Brain microvascular endothelial cell (primary cell): ENCODE results near the gene PYROXD2.

Experiments used
- DNase-seq: peaks from one replicate; pipeline ENCODE4 v3.0.0-alpha.2; 2020
- H3K27ac ChIP-seq: fragments of 250-450 bp; sonication (Bioruptor Pico); 2 replicates; pipeline ENCODE4 v1.5.1; 2020; ENCODE audit warnings: mild to moderate bottlenecking, moderate library complexity
- H3K27me3 ChIP-seq: fragments of 250-450 bp; sonication (Bioruptor Pico); replicated peaks from 2 replicates; pipeline ENCODE4 v1.5.1; 2020; ENCODE audit warnings: mild to moderate bottlenecking
- H3K36me3 ChIP-seq: fragments of 250-450 bp; sonication (Bioruptor Pico); replicated peaks from 2 replicates; pipeline ENCODE4 v1.5.1; 2020; ENCODE audit warnings: mild to moderate bottlenecking
- H3K4me3 ChIP-seq: 2 replicates; pipeline ENCODE4 v1.5.1; 2011; ENCODE audit warnings: low read depth, mild to moderate bottlenecking, control low read depth, low read length, moderate library complexity
- CTCF ChIP-seq: IDR thresholded peaks from 2 replicates; pipeline ENCODE4 v1.5.1; 2011; ENCODE audit warnings: low read depth, mild to moderate bottlenecking, moderate library complexity, low read length, control low read depth, inconsistent platforms; ENCODE audit errors: missing control alignments
- in situ Hi-C: cut with HindIII; loops from 2 replicates; pipeline ENCODE4 v1.10.0; 2017; ENCODE audit warnings: low sequenced_read_pairs, low pct_ligation_motif_present

The PYROXD2 gene

GRCh38 chr10:98408799-98409198 is 6.2 kb downstream of the PYROXD2 start:
- H3K4me3 ChIP-seq = no peak overlapping the region
- in situ Hi-C loops = no loop called here
- H3K27ac ChIP-seq = no peak overlapping the region
- no peaks in the 10 kb centered on the region for H3K36me3 ChIP-seq
- no peak for DNase-seq
- H3K27me3 ChIP-seq = no peaks in the 10 kb centered on the region
- no peak for TF ChIP-seq CTCF

- in situ Hi-C loops = no loop called here
- DNase-seq = no peak
- Histone ChIP-seq H3K36me3 (no peaks in the 10 kb centered on the region), H3K27ac (no peak overlapping the region), H3K4me3 (no peak overlapping the region), H3K27me3 (no peaks in the 10 kb centered on the region)
- TF ChIP-seq CTCF = no peak
Measured at GRCh38 chr10:98407744-98408241, 7.2 kb downstream of the PYROXD2 start.

GRCh38 chr10:98407017-98407743 is 7.8 kb downstream of the PYROXD2 start:
- in situ Hi-C loops = no loop called here
- H3K27me3 ChIP-seq = no peaks in the 10 kb centered on the region
- no peak for DNase-seq
- no peak overlapping the region for H3K27ac ChIP-seq
- no peak for TF ChIP-seq CTCF
- no peak overlapping the region for H3K4me3 ChIP-seq
- H3K36me3 ChIP-seq = no peaks in the 10 kb centered on the region

GRCh38 chr10:98405422-98405821 is 9.6 kb downstream of the PYROXD2 start:
- no peak for TF ChIP-seq CTCF
- in situ Hi-C loops = no loop called here
- H3K36me3 ChIP-seq = no peaks in the 10 kb centered on the region
- H3K27ac ChIP-seq = no peak overlapping the region
- H3K27me3 ChIP-seq = no peaks in the 10 kb centered on the region
- no peak overlapping the region for H3K4me3 ChIP-seq
- DNase-seq = no peak

GRCh38 chr10:98404571-98405359 is 10.2 kb downstream of the PYROXD2 start:
- peak overlapping the region; percentile 59 for H3K27ac ChIP-seq
- in situ Hi-C loops = no loop called here
- no peak for DNase-seq
- no peaks in the 10 kb centered on the region for H3K27me3 ChIP-seq
- no peak overlapping the region for H3K4me3 ChIP-seq
- TF ChIP-seq CTCF = no peak
- H3K36me3 ChIP-seq = no peaks in the 10 kb centered on the region
